Measurements from ENCODE around the gene TMEM165.

TMEM165 gene

DNA sequence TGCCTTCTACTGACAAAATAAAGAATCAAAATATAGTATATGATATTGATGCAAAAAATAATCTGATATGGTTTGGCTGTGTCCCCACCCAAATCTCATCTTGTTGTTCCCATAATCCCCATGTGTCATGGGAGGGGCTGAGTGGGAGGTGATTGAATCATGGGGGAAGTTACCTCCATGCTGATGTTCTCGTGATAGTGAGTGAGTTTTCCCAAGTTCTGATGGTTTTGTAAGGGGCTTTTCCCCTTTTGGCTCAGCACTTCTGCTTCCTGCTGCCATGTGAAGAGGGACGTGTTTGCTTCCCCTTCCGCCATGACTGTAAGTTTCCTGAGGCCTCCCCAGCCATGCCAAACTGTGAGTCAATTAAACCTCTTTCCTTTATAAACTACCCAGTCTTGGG is 70.2 kb downstream of the TMEM165 start:
- no peak for DNase-seq

DNA sequence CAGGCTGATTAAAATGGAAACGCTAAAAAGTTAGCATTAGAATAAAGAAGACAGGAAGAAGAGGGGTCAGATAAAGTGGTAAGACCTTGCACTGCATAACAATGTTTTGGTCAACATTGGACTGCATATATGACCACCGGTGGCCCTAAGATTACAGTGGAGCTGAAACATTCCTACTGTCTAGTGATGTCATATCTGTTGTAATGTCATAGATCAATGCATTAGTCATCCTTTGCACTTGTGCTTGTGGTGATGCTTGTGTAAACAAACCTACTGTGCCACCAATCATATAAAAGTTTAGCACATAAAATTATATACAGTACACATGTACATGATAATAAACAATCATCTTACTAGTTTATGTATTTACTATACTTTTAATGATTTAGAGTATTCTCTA is 73.0 kb downstream of the TMEM165 start:
- no peak for DNase-seq

DNA sequence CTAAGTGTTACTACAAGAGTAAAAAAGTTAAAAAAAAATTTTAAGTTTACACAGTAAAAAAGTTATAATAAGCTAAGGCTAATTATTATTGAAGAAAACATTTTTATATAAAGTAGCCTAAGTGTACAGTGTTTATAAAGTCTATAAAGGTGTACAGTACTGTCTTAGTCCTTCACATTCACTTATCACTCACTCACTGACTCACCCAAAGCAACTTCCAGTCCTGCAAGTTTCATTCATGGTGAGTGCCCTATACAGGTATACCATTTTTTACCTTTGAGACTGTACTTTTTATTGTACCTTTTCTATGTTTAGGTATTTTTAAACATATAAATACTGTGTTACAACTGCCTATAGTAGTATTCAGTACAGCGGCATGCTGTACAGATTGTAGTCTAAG is 74.2 kb downstream of the TMEM165 start:
- no peak for DNase-seq

Data from activated CD4-positive, alpha-beta T cell treated with anti-CD3 and anti-CD28 coated beads, Interleukin-2, amount 50 U/mL, for 48 hours (primary cell).